IMR-90 (cell line): ENCODE results near the gene SCN4A.

Source experiments
- FOS ChIP-seq: fragments of 150-350 bp; IDR thresholded peaks from 2 replicates; pipeline ENCODE4 v1.6.1; 2016; ENCODE audit warnings: low read depth, low read length
- MAFK ChIP-seq: IDR thresholded peaks from 2 replicates; pipeline ENCODE4 v1.6.1; 2012; ENCODE audit warnings: low read depth, low read length, improper control_type of control experiment
- POLR2A ChIP-seq: IDR thresholded peaks from 2 replicates; pipeline ENCODE4 v1.6.1; 2012; ENCODE audit warnings: mild to moderate bottlenecking, low read depth, low read length
- RCOR1 ChIP-seq: IDR thresholded peaks from 2 replicates; pipeline ENCODE4 v1.6.1; 2012; ENCODE audit warnings: mild to moderate bottlenecking, low read length, improper control_type of control experiment; ENCODE audit not compliant: insufficient replicate concordance
- RFX5 ChIP-seq: IDR thresholded peaks from 2 replicates; pipeline ENCODE4 v1.8.0; 2012; ENCODE audit warnings: low read depth, mild to moderate bottlenecking, low read length, moderate library complexity
- TF ChIP-seq, protein P1 (sequence below): conservative IDR thresholded peaks from 2 replicates; pipeline ENCODE4 v1.5.1; 2012; ENCODE audit warnings: mild to moderate bottlenecking, low read depth, low read length, improper control_type of control experiment

DNA sequence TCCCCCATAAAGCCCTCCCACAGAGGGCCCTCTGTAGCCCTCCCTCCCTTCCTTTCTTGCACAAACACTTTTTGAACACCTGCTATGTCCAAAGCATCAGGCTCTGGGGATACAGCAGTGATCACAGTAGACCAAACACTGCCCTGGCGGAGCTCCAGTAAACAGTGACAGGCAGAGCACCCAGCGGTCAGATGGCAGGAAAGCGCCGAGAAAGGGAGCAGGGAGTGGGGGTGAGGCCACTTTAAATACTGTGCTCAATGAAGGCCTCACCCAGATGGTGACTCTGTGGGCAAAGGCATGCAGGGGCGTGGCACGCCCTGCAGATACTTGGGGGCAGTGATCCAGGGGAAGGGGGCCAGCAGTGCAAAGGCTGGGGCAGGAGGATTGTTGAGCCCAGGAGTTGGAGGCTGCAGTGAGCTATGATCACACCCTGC, 33.0 kb upstream of the SCN4A start:
- TF ChIP-seq, protein P1, sequence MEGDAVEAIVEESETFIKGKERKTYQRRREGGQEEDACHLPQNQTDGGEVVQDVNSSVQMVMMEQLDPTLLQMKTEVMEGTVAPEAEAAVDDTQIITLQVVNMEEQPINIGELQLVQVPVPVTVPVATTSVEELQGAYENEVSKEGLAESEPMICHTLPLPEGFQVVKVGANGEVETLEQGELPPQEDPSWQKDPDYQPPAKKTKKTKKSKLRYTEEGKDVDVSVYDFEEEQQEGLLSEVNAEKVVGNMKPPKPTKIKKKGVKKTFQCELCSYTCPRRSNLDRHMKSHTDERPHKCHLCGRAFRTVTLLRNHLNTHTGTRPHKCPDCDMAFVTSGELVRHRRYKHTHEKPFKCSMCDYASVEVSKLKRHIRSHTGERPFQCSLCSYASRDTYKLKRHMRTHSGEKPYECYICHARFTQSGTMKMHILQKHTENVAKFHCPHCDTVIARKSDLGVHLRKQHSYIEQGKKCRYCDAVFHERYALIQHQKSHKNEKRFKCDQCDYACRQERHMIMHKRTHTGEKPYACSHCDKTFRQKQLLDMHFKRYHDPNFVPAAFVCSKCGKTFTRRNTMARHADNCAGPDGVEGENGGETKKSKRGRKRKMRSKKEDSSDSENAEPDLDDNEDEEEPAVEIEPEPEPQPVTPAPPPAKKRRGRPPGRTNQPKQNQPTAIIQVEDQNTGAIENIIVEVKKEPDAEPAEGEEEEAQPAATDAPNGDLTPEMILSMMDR = no peak
- no peak for TF ChIP-seq POLR2A
- no peak for TF ChIP-seq RFX5
- no peak for TF ChIP-seq FOS
- TF ChIP-seq RCOR1 = no peak
- TF ChIP-seq MAFK = no peak
